Gastrocnemius medialis (tissue), 4 donors: ENCODE results near the gene DKK2. TPM values are rescaled to one million over a fixed set of nuclear protein-coding genes. Genes with fewer than 3 reads are reported as not detected.
A peak's percentile ranks its signal among the peaks of the same experiment; 100 is the strongest.

Source experiments
- ATAC-seq, 2 donors: fragments of 150-250 bp; one replicate each; pipeline ENCODE4 v1.9.1; 2016
- DNase-seq, 2 donors: peaks; one replicate each; pipeline ENCODE4 v3.0.0-alpha.2; 2019
- H3K27ac ChIP-seq, 4 donors: fragments of 200-600 bp; sonication (generic); 1 replicate in 1 of 4; 2 replicates in 3 of 4; pipeline ENCODE4 v1.5.1; 2016 to 2018; ENCODE audit warnings: mild to moderate bottlenecking in 2 of 4, moderate library complexity in 1 of 4
- H3K27me3 ChIP-seq, 3 donors: fragments of 200-600 bp; sonication (generic) in 2 of 3; 1 replicate in 1 of 3; 2 replicates in 2 of 3; pipeline versions ENCODE4 v1.5.1 to v1.6.0; 2016 to 2019; ENCODE audit warnings: mild to moderate bottlenecking in 1 of 3, moderate library complexity in 1 of 3
- H3K36me3 ChIP-seq, 2 donors: fragments of 200-600 bp; sonication (generic) in 1 of 2; one replicate each; pipeline ENCODE4 v1.5.1; 2017 to 2018
- H3K4me1 ChIP-seq, 2 donors: fragments of 200-600 bp; sonication (generic) in 1 of 2; one replicate each; pipeline ENCODE4 v1.5.1; 2016 to 2017; ENCODE audit warnings: mild to moderate bottlenecking in 2 of 2
- H3K4me3 ChIP-seq, 4 donors: fragments of 200-600 bp; sonication (generic) in 3 of 4; 1 replicate in 1 of 4; 2 replicates in 3 of 4; pipeline ENCODE4 v1.5.1; 2016 to 2019; ENCODE audit warnings: mild to moderate bottlenecking in 2 of 4
- H3K9me3 ChIP-seq, 3 donors: fragments of 200-600 bp; sonication (generic) in 2 of 3; 1 replicate in 1 of 3; 2 replicates in 2 of 3; pipeline ENCODE4 v1.5.1; 2016 to 2019
- POLR2A ChIP-seq, 2 donors: fragments of 450-650 bp; IDR thresholded peaks; one replicate each; pipeline ENCODE4 v1.6.1; 2017; ENCODE audit warnings: antibody characterized with exemption in 2 of 2, mild to moderate bottlenecking in 2 of 2, moderate library complexity in 2 of 2
- in situ Hi-C, 4 donors: fragments of 200-750 bp; cut with MboI; loops; one replicate each; pipeline versions ENCODE4 v1.15.0 to v1.8.0; 2017; ENCODE audit warnings: low sequenced_read_pairs in 4 of 4
- intact Hi-C: fragments of 100-400 bp; cut with DNase I; formaldehyde crosslinking; loops from one replicate; pipeline ENCODE4 v1.15.1; 2023; ENCODE audit warnings: low total_unique reads
- total RNA-seq, 4 donors: library from RNA; depleted of rRNA; stranded (reverse); fragments of >200 nt; gene quantifications; one replicate each; pipeline versions ENCODE4 v1.1.0 to v1.2.3, GENCODE V29; 2016
- TF ChIP-seq, protein P1 (sequence below), 5 experiments: fragments of 450-650 bp in 3 of 5; fragments of 200-600 bp in 2 of 5; sonication (generic) in 2 of 5; IDR thresholded peaks in 4 of 5; conservative IDR thresholded peaks in 1 of 5; 1 replicate in 4 of 5; 2 replicates in 1 of 5; pipeline ENCODE4 v1.5.1; 2016 to 2019; ENCODE audit warnings: antibody characterized with exemption in 5 of 5, mild to moderate bottlenecking in 3 of 5, moderate library complexity in 3 of 5

DKK2 gene
- total RNA-seq, 4 donors from 2014 or later: 0.52 to 1.2 (median 0.64) TPM; not detected in 1

DNA sequence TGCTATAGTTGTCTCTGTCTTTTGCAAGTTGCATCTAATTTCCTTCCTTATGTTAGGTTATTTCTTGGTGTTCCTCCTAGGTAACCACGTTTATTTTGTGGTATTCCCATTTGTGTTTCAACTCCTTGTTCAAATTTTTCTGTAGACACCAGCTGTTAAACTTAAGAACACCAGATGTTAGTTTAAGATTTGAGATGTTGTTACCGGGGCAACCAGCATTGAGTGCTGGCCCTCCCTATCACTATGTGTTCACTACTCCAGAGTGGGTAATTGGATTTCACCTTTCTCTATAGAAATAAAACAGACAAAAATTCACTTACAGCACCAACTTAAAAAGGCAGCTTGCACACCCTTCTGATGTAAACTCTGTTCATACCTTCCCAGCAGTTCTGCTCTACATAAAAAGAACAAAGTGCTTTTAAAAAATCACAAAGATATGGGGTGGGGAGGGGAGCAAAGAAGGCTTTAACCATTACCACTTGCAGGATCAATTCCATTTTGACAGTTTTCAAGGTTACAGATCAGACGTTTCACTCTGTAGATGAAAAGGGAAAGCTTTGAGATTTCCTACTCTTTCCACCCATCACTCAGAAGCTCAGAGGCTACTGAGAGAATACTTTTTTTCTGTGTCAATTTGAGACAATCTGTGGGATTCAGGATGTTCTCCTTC is 82.9 kb downstream of the DKK2 start:
- no peaks in the 10 kb centered on the region for H3K27me3 ChIP-seq
- in situ Hi-C loops: no loop called here
- no peaks in the 10 kb centered on the region for H3K9me3 ChIP-seq
- H3K27ac ChIP-seq: no peak overlapping the region
- no peak for TF ChIP-seq POLR2A (IDR thresholded peaks at IDR 0.05)
- intact Hi-C loops: no loop called here
- DNase-seq (no peak), ATAC-seq (no peak)
- H3K4me3 ChIP-seq: no peak overlapping the region
- H3K36me3 ChIP-seq: no peaks in the 10 kb centered on the region
- no peaks in the 10 kb centered on the region for H3K4me1 ChIP-seq

DNA sequence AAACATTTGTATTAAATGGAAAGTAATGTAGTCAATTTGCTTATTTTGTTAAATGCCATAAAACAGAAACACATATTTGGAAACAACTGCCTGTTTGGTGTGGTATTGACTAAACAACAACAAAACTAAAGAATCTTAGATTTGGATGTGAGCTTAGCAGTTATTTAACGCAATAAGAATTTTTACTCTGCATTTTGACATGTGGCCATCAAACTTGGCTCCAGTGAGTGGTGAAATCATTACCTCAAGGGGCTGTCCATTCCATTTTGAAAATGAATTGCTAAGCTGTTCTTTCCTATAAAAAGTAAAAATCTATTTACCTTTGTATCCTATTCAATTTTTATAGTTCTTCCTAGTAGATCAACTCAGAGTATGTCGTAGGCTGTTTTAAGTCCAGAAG is 84.2 kb downstream of the DKK2 start:
- Histone ChIP-seq H3K9me3 (no peaks in the 10 kb centered on the region), H3K27ac (no peak overlapping the region), H3K27me3 (no peaks in the 10 kb centered on the region), H3K4me1 (no peaks in the 10 kb centered on the region), H3K36me3 (no peaks in the 10 kb centered on the region), H3K4me3 (no peak overlapping the region)
- DNase-seq (no peak), ATAC-seq (no peak)
- TF ChIP-seq POLR2A (IDR thresholded peaks at IDR 0.05): no peak
- TF ChIP-seq, protein P1, sequence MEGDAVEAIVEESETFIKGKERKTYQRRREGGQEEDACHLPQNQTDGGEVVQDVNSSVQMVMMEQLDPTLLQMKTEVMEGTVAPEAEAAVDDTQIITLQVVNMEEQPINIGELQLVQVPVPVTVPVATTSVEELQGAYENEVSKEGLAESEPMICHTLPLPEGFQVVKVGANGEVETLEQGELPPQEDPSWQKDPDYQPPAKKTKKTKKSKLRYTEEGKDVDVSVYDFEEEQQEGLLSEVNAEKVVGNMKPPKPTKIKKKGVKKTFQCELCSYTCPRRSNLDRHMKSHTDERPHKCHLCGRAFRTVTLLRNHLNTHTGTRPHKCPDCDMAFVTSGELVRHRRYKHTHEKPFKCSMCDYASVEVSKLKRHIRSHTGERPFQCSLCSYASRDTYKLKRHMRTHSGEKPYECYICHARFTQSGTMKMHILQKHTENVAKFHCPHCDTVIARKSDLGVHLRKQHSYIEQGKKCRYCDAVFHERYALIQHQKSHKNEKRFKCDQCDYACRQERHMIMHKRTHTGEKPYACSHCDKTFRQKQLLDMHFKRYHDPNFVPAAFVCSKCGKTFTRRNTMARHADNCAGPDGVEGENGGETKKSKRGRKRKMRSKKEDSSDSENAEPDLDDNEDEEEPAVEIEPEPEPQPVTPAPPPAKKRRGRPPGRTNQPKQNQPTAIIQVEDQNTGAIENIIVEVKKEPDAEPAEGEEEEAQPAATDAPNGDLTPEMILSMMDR (IDR thresholded peaks at IDR 0.05 in 4 of 5, conservative IDR thresholded peaks at IDR 0.05 in 1 of 5): no peak
- intact Hi-C loops: no loop called here
- in situ Hi-C loops: no loop called here

DNA sequence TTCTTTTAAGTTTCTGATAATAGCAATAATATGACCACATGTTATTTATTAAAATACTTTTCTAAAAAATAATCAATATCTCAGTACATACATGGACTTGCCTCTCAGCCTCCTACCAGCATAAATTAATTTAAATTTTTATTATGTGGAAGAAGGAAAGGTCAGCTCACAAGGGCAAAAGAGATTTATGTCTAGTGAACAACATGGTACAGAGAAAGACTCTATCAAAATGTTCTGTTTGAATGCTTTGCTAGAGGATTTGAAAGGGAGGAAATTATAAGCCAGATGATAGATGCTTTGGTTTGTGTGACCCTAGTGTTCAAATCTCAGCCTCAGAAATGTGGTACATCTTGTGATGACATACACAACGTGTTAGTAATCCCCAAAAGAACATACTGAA is 94.3 kb downstream of the DKK2 start:
- no peaks in the 10 kb centered on the region for H3K36me3 ChIP-seq
- TF ChIP-seq POLR2A (IDR thresholded peaks at IDR 0.05): no peak
- TF ChIP-seq, protein P1 (IDR thresholded peaks at IDR 0.05 in 4 of 5, conservative IDR thresholded peaks at IDR 0.05 in 1 of 5): no peak
- H3K4me3 ChIP-seq: no peak overlapping the region
- H3K9me3 ChIP-seq: no peaks in the 10 kb centered on the region
- no peaks in the 10 kb centered on the region for H3K27me3 ChIP-seq
- in situ Hi-C loops: no loop called here
- ATAC-seq (no peak), DNase-seq (no peak)
- no peak overlapping the region for H3K27ac ChIP-seq
- no peaks in the 10 kb centered on the region for H3K4me1 ChIP-seq
- intact Hi-C loops: no loop called here

DNA sequence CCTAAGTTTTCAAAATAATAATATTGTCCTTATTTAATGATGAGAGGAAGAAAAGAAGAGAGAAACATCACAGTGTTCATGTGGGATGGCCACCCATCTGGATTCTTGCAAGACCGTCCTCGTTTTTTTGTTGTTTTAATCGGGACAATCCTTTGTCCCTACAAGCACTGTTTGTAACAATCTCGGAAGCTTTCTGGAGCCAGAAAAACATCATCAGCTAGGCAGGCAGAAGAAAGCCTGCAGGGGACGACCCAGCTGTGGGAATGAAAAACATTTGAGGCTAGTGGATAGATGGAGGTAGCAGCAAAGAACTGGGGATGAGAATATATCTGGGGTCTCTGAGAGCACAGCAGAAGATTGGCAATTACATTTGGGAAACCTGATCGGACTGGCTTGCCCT is 105.6 kb downstream of the DKK2 start:
- Histone ChIP-seq H3K27me3 (no peaks in the 10 kb centered on the region), H3K27ac (no peak overlapping the region), H3K4me1 (peaks cover 27 to 35% of the 10 kb centered on the region in 2 donors), H3K36me3 (no peaks in the 10 kb centered on the region), H3K4me3 (no peak overlapping the region), H3K9me3 (no peaks in the 10 kb centered on the region)
- intact Hi-C loops (no loop called here), in situ Hi-C loops (no loop called here)
- ATAC-seq (no peak), DNase-seq (no peak)
- no peak for TF ChIP-seq POLR2A (IDR thresholded peaks at IDR 0.05)
- TF ChIP-seq, protein P1 (IDR thresholded peaks at IDR 0.05 in 4 of 5, conservative IDR thresholded peaks at IDR 0.05 in 1 of 5): no peak

DNA sequence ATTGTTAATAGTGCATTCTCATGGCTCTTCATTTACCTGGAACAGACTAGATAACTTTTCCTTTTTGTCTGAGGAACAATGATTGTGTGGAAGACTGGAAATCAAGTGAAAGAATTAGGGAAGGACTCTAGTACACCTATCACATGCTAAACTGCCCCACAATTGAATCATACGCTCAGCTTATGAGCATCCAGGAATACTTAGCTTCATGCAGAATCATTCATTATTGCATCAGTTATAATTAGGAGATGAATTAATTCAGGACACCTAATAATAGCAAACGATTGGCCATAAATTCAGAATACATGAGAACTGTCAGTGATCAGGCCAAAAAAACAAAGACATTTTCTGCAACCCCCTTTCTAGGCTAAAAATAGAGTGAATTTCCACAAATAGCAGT is 106.9 kb downstream of the DKK2 start:
- intact Hi-C loops (no loop called here), in situ Hi-C loops (no loop called here)
- ATAC-seq (no peak), DNase-seq (no peak)
- Histone ChIP-seq H3K9me3 (no peaks in the 10 kb centered on the region), H3K27me3 (no peaks in the 10 kb centered on the region), H3K4me3 (no peak overlapping the region), H3K36me3 (no peaks in the 10 kb centered on the region), H3K4me1 (peaks cover 34 to 37% of the 10 kb centered on the region in 2 donors), H3K27ac (peak overlapping the region in 3 of 4 donors; percentile 26 to 47 (median 42))
- no peak for TF ChIP-seq POLR2A (IDR thresholded peaks at IDR 0.05)
- TF ChIP-seq, protein P1 (IDR thresholded peaks at IDR 0.05 in 4 of 5, conservative IDR thresholded peaks at IDR 0.05 in 1 of 5): no peak
